Activated CD4-positive, alpha-beta T cell treated with anti-CD3 and anti-CD28 coated beads, Interleukin-2, Interleukin-6, amounts not matched to agents 100 ng/mL and 50 ng/mL, durations not matched to agents 16 hours and 8 hours (primary cell): ENCODE measurements around the gene BTG1.

Experiments used
- DNase-seq: peaks from one replicate; pipeline ENCODE4 v3.0.0-alpha.2; 2020

BTG1 gene

GRCh38 chr12:92132288-92132687 lies 13.4 kb downstream of the BTG1 start:
- no peak for DNase-seq

- no peak for DNase-seq
Observed at GRCh38 chr12:92130999-92131398, 14.6 kb downstream of the BTG1 start.

- no peak for DNase-seq
Observed at GRCh38 chr12:92129609-92130008, 16.0 kb downstream of the BTG1 start.

GRCh38 chr12:92128612-92129011 lies 17.0 kb downstream of the BTG1 start:
- no peak for DNase-seq

GRCh38 chr12:92124689-92125029 lies 21.0 kb downstream of the BTG1 start:
- no peak for DNase-seq

- DNase-seq, result no peak
Observed at GRCh38 chr12:92123780-92124688, 21.6 kb downstream of the BTG1 start.

- no peak for DNase-seq
Observed at GRCh38 chr12:92122941-92123779, 22.5 kb downstream of the BTG1 start.

- no peak for DNase-seq
Observed at GRCh38 chr12:92121826-92122225, 23.8 kb downstream of the BTG1 start.

GRCh38 chr12:92118826-92119536 lies 26.7 kb downstream of the BTG1 start:
- DNase-seq, result no peak

GRCh38 chr12:92114834-92115233 lies 30.8 kb downstream of the BTG1 start:
- DNase-seq, result no peak

- DNase-seq, result no peak
Observed at GRCh38 chr12:92111256-92111655, 34.4 kb downstream of the BTG1 start.

- no peak for DNase-seq
Observed at GRCh38 chr12:92110083-92110640, 35.5 kb downstream of the BTG1 start.

GRCh38 chr12:92109613-92110012 lies 36.0 kb downstream of the BTG1 start:
- DNase-seq, result no peak

- DNase-seq, result no peak
Observed at GRCh38 chr12:92108651-92109050, 37.0 kb downstream of the BTG1 start.

- DNase-seq, result no peak
Observed at GRCh38 chr12:92107621-92108131, 38.0 kb downstream of the BTG1 start.

GRCh38 chr12:92107094-92107493 lies 38.6 kb downstream of the BTG1 start:
- no peak for DNase-seq

GRCh38 chr12:92105676-92106075 lies 40.0 kb downstream of the BTG1 start:
- no peak for DNase-seq

GRCh38 chr12:92105110-92105509 lies 40.5 kb downstream of the BTG1 start:
- DNase-seq, result no peak

- DNase-seq, result no peak
Observed at GRCh38 chr12:92102606-92103005, 43.0 kb downstream of the BTG1 start.

- DNase-seq, result no peak
Observed at GRCh38 chr12:92098594-92099380, 46.9 kb downstream of the BTG1 start.

GRCh38 chr12:92096346-92097136 lies 49.1 kb downstream of the BTG1 start:
- DNase-seq, result peak; percentile 20
